ENCODE measurements around the gene GNG12. TPM values are rescaled to one million over a fixed set of nuclear protein-coding genes. Genes with fewer than 3 reads are reported as not detected.

Gene GNG12
- total RNA-seq, result not detected

DNA sequence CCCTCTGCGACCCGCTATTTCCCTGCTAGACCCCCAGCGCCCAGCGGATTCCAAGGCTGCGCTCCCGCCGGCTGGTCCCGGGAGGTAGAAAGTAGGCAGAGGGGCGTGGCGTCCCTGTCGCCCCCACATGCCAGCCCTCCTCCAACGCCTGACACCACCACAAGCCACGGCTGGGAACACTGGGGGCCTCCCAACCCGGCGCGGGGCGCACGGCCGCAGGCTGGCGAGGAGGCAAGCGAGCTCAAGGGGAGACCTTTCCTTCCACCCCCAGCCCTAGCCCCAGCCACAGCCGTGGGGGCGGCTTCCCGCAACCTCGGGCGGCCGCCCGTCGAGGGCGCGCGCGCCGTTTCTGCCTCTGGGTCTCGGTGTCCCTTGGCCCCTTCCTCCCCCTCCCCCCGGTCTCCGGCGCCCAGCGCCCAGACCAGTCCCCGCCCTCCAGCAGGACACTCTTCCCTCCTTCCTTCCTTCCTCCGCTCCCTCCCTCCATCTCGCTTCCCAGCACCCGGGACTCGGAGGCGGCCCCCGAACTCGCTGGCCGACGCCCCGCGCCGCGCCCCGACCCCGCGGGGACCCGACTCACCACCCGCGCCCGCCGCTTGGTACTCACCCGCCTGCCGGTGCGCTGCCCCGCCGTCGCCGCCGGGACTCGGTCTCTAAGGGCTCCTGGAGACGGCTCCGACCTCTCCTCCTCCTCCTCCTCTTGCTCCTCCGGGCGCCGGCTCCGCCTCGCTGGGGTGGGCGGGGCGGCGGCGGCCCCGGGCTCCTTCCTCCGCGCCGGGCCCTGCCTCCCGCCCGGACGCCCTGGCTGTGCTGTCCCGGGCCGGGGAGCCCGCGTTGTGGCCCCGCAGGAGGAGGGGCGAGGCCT, at the start of gene GNG12:
Gene GNG12 (minus strand): TSS at position 731 of the 865 bp plus-strand sequence. CDS start 125,781 bp downstream, outside the sequence.
- peak; percentile 31 for DNase-seq
- intact Hi-C loops (cut with micrococcal nuclease), result no loop called here
- POLR2A ChIA-PET, result no interaction called here
- H3K4me1 Mint-ChIP-seq (ENCODE audit: low read depth), result peaks cover 20% of the 10 kb centered on the region
- CTCF ChIA-PET, result interaction anchor here (1.4 kb wide), 1 partner anchor 10 kb away, joined by 4 read pairs; no protein-coding TSS in a partner anchor
- TF ChIP-seq, protein P1, sequence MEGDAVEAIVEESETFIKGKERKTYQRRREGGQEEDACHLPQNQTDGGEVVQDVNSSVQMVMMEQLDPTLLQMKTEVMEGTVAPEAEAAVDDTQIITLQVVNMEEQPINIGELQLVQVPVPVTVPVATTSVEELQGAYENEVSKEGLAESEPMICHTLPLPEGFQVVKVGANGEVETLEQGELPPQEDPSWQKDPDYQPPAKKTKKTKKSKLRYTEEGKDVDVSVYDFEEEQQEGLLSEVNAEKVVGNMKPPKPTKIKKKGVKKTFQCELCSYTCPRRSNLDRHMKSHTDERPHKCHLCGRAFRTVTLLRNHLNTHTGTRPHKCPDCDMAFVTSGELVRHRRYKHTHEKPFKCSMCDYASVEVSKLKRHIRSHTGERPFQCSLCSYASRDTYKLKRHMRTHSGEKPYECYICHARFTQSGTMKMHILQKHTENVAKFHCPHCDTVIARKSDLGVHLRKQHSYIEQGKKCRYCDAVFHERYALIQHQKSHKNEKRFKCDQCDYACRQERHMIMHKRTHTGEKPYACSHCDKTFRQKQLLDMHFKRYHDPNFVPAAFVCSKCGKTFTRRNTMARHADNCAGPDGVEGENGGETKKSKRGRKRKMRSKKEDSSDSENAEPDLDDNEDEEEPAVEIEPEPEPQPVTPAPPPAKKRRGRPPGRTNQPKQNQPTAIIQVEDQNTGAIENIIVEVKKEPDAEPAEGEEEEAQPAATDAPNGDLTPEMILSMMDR (IDR thresholded peaks at IDR 0.05), result no peak
- peaks cover 55% of the 10 kb centered on the region for H3K27me3 Mint-ChIP-seq
- peak within 1 kb of the TSS; percentile 61 for H3K4me3 Mint-ChIP-seq
- H3K9me3 Mint-ChIP-seq, result no peaks in the 10 kb centered on the region
- H3K27ac Mint-ChIP-seq, result no peak within 1 kb of the TSS
- no peaks in the 10 kb centered on the region for H3K36me3 Mint-ChIP-seq (ENCODE audit: low read depth)
- peak; percentile 73 for ATAC-seq

- Mint-ChIP-seq H3K4me1 (ENCODE audit: low read depth) (no peaks in the 10 kb centered on the region), H3K9me3 (no peaks in the 10 kb centered on the region), H3K27me3 (peaks cover 8% of the 10 kb centered on the region), H3K27ac (no peak overlapping the region), H3K36me3 (ENCODE audit: low read depth) (no peaks in the 10 kb centered on the region), H3K4me3 (no peak overlapping the region)
- TF ChIP-seq, protein P1 (IDR thresholded peaks at IDR 0.05), result no peak
- ChIA-PET POLR2A (no interaction called here), CTCF (no interaction called here)
- no peak for DNase-seq
- intact Hi-C loops (cut with micrococcal nuclease), result no loop called here
- ATAC-seq, result no peak
These were observed 49.1 kb upstream of the GNG12 start for GRCh38 chr1:67882196-67882958.

- Mint-ChIP-seq H3K4me3 (no peak overlapping the region), H3K27me3 (peaks cover 14% of the 10 kb centered on the region), H3K27ac (no peak overlapping the region), H3K4me1 (ENCODE audit: low read depth) (no peaks in the 10 kb centered on the region), H3K36me3 (ENCODE audit: low read depth) (no peaks in the 10 kb centered on the region), H3K9me3 (no peaks in the 10 kb centered on the region)
- intact Hi-C loops (cut with micrococcal nuclease), result no loop called here
- ATAC-seq, result no peak
- CTCF ChIA-PET, result interaction anchor here (0.7 to 1.4 kb wide), 2 partner anchors 30 to 1819 kb away, joined by 3 to 5 read pairs; no protein-coding TSS in a partner anchor
- no peak for DNase-seq
- TF ChIP-seq, protein P1 (IDR thresholded peaks at IDR 0.05), result no peak
- POLR2A ChIA-PET, result no interaction called here
These were observed 46.9 kb upstream of the GNG12 start for GRCh38 chr1:67880056-67880601.

DNA sequence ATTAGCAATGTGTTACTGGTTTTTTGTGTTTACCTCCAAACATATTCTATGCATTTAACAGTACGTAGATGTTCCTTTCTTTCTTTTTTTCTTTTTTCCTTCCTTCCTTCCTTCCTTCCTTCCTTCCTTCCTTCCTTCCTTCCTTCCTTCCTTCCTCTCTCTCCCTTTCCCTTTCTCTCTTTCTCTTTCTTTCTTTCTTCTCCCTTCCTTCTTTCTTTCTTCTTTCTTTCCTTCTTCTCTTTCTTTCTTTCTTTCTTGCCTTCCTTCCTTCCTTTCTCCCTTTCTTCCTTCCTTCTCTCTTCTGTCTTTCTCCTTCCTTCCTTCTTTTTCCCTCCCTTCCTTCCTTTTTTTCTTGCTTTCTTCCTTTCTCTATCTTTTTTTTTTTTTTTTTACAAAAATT, 46.2 kb upstream of the GNG12 start:
- DNase-seq (no peak), ATAC-seq (no peak)
- no peaks in the 10 kb centered on the region for H3K4me1 Mint-ChIP-seq (ENCODE audit: low read depth)
- ChIA-PET POLR2A (no interaction called here), CTCF (interaction anchor here (0.7 to 1.4 kb wide), 2 partner anchors 29 to 1820 kb away, joined by 3 to 5 read pairs; no protein-coding TSS in a partner anchor)
- H3K36me3 Mint-ChIP-seq (ENCODE audit: low read depth), result no peaks in the 10 kb centered on the region
- TF ChIP-seq, protein P1 (IDR thresholded peaks at IDR 0.05), result no peak
- intact Hi-C loops (cut with micrococcal nuclease), result no loop called here
- H3K4me3 Mint-ChIP-seq, result no peak overlapping the region
- H3K9me3 Mint-ChIP-seq, result no peaks in the 10 kb centered on the region
- peaks cover 14% of the 10 kb centered on the region for H3K27me3 Mint-ChIP-seq
- no peak overlapping the region for H3K27ac Mint-ChIP-seq
